HG03139 (cell line): ENCODE measurements around the gene PPAT.
A peak's percentile ranks its signal among the peaks of the same experiment; 100 is the strongest.

Experiments used
- ATAC-seq: cut with Tn5 transposase; IDR thresholded peaks from one replicate; pipeline ENCODE4 v1.9.1; 2021; ENCODE audit not compliant: unreplicated experiment

Gene PPAT

GRCh38 chr4:56434599-56435139 lies 746 bp downstream of the PPAT start:
- ATAC-seq, result peak; percentile 14

GRCh38 chr4:56433280-56433679 lies 2.1 kb downstream of the PPAT start:
- no peak for ATAC-seq

DNA sequence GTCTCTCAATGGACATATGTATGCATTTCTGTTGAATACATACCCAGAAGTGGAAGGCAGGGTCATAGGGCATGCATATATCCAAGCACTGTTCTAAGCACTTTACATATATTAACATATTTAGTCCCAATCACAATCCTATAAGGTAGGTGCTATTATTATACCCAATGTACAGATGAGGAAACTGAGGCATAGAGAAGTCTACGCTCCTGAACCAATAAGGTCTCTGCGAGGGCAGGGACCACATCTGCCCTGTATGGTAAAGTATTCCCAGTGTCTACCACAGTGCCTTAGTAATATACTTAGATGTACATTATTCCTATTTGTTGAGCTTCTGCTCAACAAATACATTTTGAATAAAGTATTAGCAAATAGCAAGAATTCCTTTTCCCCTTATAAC lies 5.2 kb downstream of the PPAT start:
- ATAC-seq, result no peak

DNA sequence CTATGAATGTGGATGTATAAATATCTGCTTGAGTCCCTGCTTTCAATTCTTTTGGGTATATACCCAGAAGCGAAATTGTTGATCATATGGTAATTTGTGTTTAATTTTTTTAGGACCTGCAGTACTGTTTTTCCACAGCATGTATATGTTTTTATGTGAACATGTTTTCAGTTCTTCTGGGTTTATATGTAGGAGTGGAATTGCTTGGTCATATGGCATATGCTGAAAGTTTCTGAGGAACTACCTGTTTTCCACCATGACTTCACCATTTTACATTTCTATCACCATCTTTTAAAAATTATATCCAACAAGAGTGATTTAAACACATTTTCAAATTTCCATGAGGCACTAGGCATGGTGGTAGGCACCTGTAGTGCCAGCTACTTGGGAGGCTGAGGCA lies 8.2 kb downstream of the PPAT start:
- no peak for ATAC-seq

DNA sequence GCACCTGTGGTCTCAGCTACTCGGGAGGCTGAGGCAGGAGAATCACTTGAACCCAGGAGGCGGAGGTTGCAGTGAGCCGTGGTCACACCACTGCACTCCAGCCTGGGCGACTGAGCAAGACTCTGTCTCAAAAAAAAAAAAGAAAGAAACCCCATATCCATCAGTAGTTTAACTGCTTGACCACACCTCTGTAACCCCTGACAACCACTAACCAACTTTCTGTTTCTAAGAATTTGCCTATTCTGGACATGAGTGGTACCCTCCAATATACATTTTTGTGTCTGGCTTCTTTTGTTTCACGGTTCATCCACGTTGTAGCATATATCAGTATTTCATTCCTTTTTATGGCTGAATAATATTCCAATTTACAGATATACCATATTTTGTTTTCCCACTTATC lies 9.1 kb downstream of the PPAT start:
- ATAC-seq, result peak; percentile 64

- ATAC-seq, result no peak
These were observed 9.9 kb downstream of the PPAT start for GRCh38 chr4:56425518-56425917.

GRCh38 chr4:56424697-56425514 lies 10.5 kb downstream of the PPAT start:
- no peak for ATAC-seq

DNA sequence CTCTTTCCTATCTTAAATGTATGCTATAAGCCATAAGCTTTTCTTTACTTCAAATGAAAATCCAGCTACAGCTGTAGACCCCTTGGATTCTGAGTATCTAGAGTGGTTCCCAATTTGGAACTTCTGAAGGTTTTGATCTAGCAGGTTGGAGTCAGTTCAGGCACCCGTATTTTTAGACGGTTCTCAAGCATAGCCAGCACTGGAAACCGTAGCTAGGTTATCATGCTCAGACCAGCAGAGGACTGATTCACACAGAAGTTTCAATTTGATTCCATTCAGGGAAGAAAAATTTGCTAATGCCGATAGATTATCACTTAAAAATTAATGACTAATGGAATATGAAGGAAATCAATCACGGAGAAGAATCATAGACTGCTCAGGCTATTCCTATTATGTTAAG lies 11.2 kb downstream of the PPAT start:
- no peak for ATAC-seq

DNA sequence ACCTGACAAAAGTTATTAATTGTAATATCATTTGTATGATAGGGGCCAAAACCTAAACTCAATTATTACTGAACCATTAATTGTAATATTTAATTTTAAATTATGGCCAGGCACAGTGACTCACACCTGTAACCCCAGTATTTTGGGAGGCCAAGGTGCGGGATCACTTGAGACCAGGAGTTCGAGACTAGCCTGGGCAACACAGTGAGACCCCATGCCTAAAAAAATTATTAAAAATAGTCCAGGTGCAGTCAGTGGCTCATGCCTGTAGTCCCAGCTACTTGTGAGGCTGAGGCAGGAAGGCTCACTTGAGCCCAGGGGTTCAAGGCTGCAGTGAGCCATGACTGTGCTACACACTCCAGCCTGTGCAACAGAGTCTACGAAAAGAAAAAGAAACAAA lies 18.0 kb downstream of the PPAT start:
- no peak for ATAC-seq

DNA sequence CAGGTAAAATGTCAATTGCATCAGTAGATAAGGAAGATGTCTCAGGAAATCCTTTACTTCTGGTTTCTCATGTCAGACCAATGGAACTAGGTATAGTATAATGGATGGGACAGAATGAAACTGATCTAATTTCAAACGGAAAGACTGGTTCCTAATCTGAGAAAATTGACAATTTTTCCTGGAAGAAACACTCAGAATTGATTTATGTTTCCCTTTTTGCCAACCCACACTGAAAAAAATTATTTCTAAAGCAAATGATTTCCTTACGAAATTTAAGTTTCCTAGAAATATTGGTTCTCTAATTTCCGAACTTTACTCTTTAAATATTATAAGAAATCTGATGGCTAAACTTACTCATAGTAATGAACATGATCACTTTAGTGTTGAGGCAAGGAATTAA lies 19.1 kb downstream of the PPAT start:
- ATAC-seq, result no peak

DNA sequence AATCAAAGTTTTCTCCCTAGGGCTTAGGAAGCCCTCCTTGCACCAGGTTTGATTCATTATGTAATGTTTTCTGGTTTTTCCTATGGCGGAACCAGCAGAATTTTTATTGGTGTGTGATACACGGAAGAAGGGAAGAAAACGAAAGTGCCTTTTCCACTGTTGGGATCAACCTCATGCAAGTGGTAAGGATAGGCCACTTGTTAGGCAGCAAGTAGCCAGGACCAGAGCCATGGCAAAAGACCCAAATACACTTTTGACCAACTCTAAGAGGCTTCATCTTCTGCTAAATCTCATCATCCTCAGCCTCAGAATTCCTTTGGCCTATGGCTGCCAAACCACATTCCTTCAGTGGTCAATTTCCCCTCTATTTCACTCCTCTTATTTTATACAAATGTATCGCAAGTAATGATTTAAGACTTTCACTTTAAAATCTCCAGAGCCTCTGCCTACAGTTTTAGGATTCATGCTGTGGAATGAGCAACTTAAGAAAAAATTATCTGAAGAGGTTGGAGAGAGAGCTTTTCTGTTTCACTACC lies 21.2 kb downstream of the PPAT start:
- no peak for ATAC-seq

- ATAC-seq, result no peak
These were observed 25.0 kb downstream of the PPAT start for GRCh38 chr4:56410247-56411062.

- ATAC-seq, result no peak
These were observed 25.8 kb downstream of the PPAT start for GRCh38 chr4:56409511-56410090.

- ATAC-seq, result no peak
These were observed 26.4 kb downstream of the PPAT start for GRCh38 chr4:56408978-56409377.

GRCh38 chr4:56406151-56406550 lies 29.3 kb downstream of the PPAT start:
- no peak for ATAC-seq

DNA sequence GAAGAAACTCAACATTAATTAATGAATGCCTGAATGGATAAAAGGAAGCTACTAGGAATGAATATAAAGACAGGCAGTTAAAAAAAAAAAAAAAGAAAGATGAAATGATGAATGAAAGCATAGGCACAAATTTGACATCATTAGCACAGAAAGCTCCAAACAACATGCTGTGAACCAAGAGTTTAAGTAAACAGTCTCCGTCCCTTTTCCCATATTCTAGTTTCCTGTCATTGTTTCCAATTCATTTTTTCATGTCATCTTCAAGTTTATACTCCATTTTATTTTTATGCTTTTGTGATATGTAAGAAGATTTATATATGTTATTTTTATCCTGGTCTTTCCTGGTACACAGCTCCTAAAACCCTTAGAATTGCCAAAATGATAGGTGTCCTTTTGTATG lies 30.4 kb downstream of the PPAT start:
- no peak for ATAC-seq

- no peak for ATAC-seq
These were observed 34.9 kb downstream of the PPAT start for GRCh38 chr4:56400560-56400959.

GRCh38 chr4:56391270-56391669 lies 44.1 kb downstream of the PPAT start:
- no peak for ATAC-seq

DNA sequence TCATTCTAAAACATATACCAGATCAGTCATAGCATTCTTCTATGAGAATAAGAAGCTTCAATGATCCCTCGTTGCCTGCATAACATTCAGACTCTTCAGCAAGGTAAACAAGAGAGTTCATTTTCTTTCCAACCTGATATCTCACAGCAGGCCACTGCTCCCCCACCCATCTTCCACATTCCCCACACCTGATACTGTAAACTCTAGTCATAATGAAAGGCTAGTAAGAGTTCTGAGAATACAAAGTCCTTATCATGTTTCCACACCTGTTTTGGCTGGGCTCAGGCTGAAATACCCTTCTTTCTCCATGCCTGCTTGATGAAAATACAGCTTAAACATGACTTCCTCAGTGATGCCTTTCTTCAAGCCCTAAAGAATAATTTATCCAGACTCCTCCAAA lies 45.9 kb downstream of the PPAT start:
- ATAC-seq, result no peak

DNA sequence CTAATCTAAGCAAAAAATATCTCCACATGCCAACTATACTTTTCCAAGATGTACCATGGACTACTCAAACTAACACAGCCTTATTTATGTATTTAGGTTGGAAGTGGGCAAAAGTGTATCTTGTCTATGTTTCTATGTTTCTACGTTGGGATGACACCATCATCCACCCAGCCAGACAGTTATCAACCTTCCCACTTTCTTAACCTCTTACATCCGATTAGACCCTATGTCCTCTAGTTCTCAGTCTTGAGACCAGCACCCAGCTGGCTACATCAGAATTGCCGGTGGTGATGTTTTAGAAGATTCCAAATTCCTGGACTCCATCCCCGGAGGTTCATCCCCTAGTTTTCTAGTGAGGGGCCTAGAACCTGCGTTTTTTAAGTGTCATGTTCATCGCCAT lies 47.1 kb downstream of the PPAT start:
- ATAC-seq, result no peak
